Lower leg skin (tissue), 4 donors: ENCODE data around the gene RNF121. TPM values are rescaled to one million over a fixed set of nuclear protein-coding genes. Genes with fewer than 3 reads are reported as not detected.
A peak's percentile ranks its signal among the peaks of the same experiment; 100 is the strongest.

Source experiments
- DNase-seq, 2 donors: peaks; one replicate each; pipeline ENCODE4 v3.0.0-alpha.2; 2019; ENCODE audit warnings: low spot score in 2 of 2
- H3K4me3 ChIP-seq: fragments of 200-600 bp; sonication (generic); 2 replicates; pipeline ENCODE4 v1.5.1; 2017; ENCODE audit warnings: mild to moderate bottlenecking, low read depth; ENCODE audit not compliant: poor library complexity, severe bottlenecking
- CTCF ChIP-seq, 3 donors: fragments of 450-650 bp; IDR thresholded peaks; one replicate each; pipeline ENCODE4 v1.5.1; 2016; ENCODE audit warnings: antibody characterized with exemption in 3 of 3, mild to moderate bottlenecking in 3 of 3, moderate library complexity in 2 of 3
- POLR2A ChIP-seq, 2 donors: fragments of 450-650 bp; IDR thresholded peaks; one replicate each; pipeline ENCODE4 v1.6.1; 2016 to 2017; ENCODE audit warnings: antibody characterized with exemption in 2 of 2, mild to moderate bottlenecking in 1 of 2, moderate library complexity in 1 of 2
- WGBS, 2 donors: methylation state at CpG; one replicate each; pipeline ENCODE4 v1.1.5; 2018; 5-methylcytosine and 5-hydroxymethylcytosine counted together
- intact Hi-C: fragments of 100-400 bp; cut with DNase I; formaldehyde crosslinking; loops from one replicate; pipeline ENCODE4 v1.15.0; 2023; ENCODE audit warnings: low total_unique reads
- total RNA-seq, 4 donors: library from RNA; depleted of rRNA; stranded (reverse); fragments of >200 nt; gene quantifications; one replicate each; pipeline ENCODE4 v1.1.0, GENCODE V29; 2016

Gene RNF121
- total RNA-seq, 4 donors from 2014 or later, result 13.2 to 27.6 (median 18.6) TPM

GRCh38 chr11:72042064-72042745, 113.4 kb downstream of the RNF121 start:
- WGBS, 2 donors, result 19 to 21% methylated on average over 4 to 5 of the region's 5 CpGs
- no peak for DNase-seq
- TF ChIP-seq CTCF (IDR thresholded peaks at IDR 0.05) (no peak), POLR2A (IDR thresholded peaks at IDR 0.05) (no peak)
- H3K4me3 ChIP-seq, result peak overlapping the region; percentile 20
- intact Hi-C loops, result loop anchor here (5.0 kb wide), 1 partner anchor 40 kb away; the partner anchor contains the start of genes LRRC51 and NUMA1

- H3K4me3 ChIP-seq, result no peak overlapping the region
- TF ChIP-seq CTCF (IDR thresholded peaks at IDR 0.05), result no peak
- intact Hi-C loops, result no loop called here
- 83 to 87% methylated on average over 5 of the region's 5 CpGs for WGBS, 2 donors
- no peak for DNase-seq
Observed at GRCh38 chr11:72045849-72046248, 117.0 kb downstream of the RNF121 start.

Other genes starting within 250 kb of the RNF121 start
- not detected for gene DEFB108B, start 95.8 kb upstream of the RNF121 start, total RNA-seq
- gene DEFB131B, start 50.6 kb upstream of the RNF121 start, total RNA-seq, result not detected
- 1 to 10 TPM; 1.6 to 8.6 (median 6.5) TPM for gene XNDC1N, start 452 bp upstream of the RNF121 start, total RNA-seq
- 1 to 10 TPM; 3.0 to 9.1 (median 5.6) TPM for gene IL18BP, start 69.9 kb downstream of the RNF121 start, total RNA-seq
- 100 to 1,000 TPM; 356 to 592 (median 409) TPM for gene NUMA1, start 151.5 kb downstream of the RNF121 start, total RNA-seq
- 10 to 100 TPM in 1 of 4 donors, 1 to 10 TPM in 3; 1.9 to 16.9 (median 4.9) TPM for gene LRRC51, start 151.8 kb downstream of the RNF121 start, total RNA-seq
- 100 to 1,000 TPM in 2 of 4 donors, 10 to 100 TPM in 2; 83.6 to 112 (median 99.9) TPM for gene LAMTOR1, start 174.3 kb downstream of the RNF121 start, total RNA-seq
- not detected for gene TOMT, start 176.9 kb downstream of the RNF121 start, total RNA-seq
- gene ANAPC15, start 183.6 kb downstream of the RNF121 start, total RNA-seq, result 10 to 100 TPM in 3 of 4 donors, 1 to 10 TPM in 1; 5.0 to 27.8 (median 24.9) TPM
- under 1 TPM in 2 of 4 donors, not detected in 2; 0.49 to 0.52 TPM for gene FOLR3, start 206.7 kb downstream of the RNF121 start, total RNA-seq